Islet precursor cell (in vitro differentiated cells): ENCODE measurements around the gene BICD1.

Source experiments
- DNase-seq: peaks from one replicate; pipeline ENCODE4 v3.0.0-alpha.2; 2018

The BICD1 gene

DNA sequence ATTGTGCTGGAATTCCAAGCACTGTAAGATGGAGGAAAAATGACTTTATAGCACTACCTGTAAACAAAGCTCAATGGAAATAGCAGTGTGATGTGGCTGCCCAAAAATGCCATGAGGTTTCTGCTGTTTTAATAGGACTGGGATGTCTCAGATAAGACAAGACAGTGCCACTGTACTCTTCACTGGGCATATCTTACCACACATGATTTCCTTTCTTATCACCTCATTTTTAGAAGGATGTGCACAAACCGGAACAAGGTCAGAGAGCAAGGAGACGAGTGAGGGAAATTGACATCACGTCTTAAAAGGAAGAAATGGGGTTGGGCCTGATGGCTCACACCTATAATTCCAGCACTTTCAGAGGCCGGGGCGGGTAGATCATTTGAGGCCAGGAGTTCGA, 254.3 kb downstream of the BICD1 start:
- DNase-seq = no peak

DNA sequence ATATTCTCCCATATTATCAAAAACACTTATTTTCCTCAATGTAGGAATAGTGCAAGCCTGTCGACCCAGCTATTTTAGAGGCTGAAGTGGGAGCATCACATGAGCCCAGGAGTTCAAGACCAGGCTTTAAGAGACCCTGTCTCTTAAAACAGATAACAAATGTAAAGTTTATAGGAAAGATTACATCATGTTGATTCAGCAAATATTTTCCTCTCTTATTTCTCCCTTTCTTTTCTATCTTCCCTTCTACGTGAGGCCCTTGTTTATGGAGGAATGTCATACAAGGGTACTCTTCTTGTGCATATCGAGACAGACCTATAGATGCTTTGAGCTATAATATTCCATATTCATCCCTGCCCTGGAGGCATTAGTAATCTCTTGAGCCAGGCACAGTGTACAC, 256.2 kb downstream of the BICD1 start:
- DNase-seq = no peak

DNA sequence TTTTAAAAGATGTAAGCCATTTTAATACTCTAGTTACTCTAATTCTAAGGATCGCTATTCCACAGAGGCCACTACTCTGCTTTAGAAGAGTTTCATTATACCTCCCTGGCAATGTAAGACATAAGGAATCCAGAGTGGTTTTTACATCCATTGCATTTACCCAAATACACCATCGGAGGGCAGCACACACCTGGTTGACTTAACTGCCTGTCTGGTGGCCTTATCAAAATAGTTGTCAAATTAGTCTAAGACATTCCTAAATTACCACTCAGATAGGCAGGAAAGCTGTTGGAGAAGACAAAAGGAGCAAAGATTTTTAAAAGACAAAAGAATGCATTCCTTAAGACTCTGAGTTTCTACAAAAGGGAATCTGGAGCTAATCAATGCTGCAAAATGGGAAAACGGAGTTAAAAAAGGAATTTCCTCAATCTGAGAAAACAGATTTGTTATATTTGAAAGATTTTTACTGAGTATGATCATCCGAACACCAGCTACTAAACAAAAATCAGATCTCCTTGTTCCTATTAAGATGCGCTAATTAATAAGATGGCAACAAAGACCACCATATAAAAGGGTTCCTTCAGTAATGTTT, 258.9 kb downstream of the BICD1 start:
- peak; percentile 84 for DNase-seq

DNA sequence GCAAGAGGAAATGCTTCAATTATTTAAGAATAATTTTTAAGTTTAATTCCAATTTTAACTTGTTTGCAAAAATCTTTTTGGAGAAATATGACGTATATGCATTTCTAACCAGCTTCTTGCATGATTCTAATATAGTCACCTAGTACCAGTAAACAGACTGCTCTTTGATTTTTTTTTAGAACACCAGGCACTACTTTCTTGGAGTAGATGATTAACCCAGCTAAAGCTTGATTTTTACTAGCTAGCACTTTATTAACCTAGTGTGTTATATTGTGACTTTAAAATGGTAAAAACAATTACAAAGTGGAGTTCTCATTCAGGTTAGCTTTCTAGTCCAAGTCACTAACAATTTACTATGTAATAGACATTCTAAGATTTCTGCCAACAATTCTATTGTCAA, 260.1 kb downstream of the BICD1 start:
- no peak for DNase-seq

DNA sequence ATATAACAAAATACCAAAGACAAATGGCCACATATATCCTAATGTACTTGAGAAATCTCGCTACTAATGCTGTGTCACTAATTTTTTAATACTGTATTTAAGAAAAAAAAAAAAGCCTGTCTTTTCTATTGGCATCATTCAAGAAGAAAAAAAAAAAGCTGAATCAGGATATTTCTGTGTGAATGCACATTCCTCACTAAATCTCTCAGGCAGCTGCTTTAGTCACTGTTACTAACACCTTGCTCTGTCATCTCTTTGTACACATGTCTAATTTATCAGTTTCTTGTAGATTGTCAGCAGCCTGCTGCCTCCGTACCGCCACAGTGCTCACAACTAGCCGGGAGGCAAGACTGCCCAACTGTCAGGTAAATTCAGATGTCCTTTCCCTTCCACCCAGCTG, 260.7 kb downstream of the BICD1 start:
- DNase-seq = no peak

DNA sequence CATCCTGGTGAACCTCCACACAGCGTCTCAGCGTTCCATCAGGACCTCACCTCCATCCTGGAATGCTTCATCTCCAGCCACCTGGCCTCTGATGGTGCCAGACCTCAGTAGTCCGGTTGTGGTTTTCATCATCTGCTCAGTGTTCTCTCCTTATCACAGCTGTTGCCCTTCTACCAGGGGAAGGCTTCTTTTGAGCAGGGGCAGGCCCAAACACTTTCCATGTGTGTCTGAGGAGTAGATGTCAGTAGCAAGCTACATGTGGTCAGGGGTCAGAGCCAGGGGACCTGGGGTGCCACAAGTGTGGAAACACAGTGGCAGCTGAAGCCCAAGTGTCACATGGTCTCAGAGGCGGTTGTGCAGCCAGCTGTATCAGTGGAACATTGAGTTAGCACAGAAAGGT, 262.6 kb downstream of the BICD1 start:
- no peak for DNase-seq

DNA sequence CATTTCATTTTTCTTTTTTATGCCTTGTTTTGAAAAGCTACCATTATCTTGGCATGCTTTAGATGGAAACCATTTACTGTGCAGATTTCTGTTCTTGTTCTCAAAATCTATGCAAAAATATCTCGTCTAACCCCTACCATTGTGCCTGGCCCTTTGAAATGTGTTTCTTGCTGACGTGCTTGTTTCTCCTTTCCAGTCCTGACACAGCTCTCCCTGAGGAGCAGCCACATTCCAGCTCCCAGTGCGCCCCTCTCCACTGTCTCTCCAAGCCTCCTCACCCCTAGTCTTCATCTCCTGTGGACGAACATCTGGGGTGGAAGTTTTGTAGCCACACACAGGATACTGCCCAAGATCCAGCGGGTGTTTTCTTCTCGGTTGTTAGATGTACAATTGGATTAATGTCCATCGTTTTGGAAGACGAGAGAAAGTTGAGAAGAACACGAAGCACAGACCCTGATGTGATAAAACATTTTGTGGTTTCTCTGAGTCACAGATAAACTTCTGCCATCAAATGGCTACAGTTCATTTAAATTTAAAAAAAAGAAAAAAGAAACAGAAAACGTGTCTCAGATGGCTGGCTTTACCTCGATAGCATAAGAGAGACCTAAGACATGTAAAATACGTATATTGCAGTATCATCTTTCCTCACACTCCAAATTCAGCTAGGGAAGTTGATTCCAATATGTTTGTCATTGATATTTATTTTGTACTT, 270.9 kb downstream of the BICD1 start:
- no peak for DNase-seq

DNA sequence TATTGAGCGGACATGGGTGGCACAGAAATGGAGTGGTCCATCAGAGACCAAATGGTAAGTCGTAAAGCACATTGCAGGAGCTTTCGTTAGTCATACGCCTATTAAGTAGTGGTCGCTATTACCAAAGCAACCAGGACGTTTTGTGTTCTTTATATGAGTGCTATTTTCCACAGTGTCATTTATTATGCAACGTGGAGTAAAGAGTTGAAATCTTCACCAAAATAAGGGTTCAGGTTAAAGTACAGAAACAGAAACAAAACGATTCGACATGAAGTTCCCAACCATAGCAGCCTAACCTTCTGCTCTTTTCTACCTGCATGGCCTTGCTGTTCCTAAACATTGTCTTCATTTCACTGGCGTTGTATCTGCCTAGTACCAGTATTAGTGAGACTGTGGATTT, 272.6 kb downstream of the BICD1 start:
- no peak for DNase-seq

DNA sequence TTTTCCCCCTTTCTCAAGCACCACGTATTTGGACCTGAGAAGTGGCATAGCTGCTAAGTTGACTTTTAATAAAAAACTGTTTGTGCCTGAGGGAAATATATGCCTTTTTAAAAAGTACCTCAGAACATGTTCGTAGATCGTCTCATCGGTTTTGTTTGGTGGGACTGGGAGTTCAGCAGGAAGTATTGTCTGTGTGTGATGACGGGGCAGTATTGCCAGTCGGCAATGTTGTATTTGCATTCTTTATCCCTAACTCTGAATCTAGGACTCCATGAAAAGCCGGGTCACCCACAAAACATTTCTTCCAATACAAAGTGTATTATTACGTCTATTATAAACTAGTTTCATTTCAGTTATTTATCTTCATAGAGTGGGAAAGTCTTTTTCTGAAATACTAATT, 273.0 kb downstream of the BICD1 start:
- DNase-seq = no peak

DNA sequence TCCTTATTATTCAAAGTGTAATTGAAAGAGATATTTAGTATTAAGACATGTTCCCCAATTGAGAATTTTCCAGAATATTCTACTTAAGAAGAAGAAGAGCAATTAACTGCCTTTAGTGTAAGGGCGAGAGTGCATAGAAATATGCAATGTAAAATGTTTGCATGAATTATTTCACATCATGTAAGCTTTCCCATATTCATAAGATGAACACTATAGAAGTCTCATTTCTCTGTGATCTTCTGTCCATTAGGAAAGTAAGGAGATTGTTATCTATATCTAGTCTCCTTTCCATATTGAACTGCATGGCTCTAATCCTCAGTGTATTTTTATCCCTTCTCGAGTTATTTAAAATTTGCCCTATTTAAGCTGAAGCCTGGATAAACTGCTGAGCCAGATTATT, 275.6 kb downstream of the BICD1 start:
- no peak for DNase-seq

DNA sequence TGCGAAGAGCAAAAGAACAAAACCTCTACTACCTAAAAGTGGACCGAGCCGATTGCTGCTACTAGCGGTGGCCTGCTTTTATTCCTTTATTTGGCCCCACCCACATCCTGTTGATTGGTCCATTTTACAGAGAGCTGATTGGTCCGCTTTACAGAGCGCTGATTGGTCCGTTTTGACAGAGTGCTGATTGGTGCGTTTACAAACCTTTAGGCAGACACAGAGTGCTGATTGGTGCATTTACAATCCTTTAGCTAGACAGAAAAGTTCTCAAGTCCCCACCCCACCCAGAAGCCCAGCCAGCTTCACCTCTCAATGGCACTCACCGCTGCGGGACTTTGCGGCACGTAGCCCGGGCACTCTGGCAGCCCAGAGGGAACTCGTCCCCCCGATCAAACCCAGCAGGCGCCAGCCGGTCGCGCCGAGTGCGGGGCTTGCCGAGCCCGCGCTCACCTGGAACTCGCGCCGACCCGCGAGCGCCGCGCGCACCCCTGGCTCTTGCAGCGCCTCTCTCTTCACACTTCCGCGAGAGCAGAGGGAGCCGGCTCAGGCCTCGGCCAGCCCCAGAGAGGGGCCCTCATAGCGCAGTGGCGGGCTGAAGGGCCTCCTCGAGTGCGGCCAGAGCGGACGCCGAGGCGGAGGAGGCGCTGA, 284.0 kb downstream of the BICD1 start:
- DNase-seq = no peak

DNA sequence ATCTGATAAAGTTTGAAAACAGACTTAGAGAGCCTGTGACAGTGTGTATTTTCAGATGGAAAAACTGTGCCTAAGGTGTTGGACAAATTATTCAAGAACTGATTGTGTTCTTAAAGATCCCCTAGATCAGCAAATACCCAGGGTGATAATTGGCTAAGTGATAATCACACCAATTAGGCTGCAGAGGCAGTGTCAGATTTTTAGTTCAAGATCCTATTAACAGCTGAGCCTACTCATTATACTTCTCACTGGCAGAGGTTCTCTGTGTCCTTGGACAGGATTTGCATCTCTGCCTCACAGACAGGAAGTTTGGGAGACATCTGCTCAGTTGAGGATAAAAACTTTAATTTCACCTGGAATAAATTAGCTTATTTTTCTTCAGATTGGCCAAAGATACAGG, 288.4 kb downstream of the BICD1 start:
- DNase-seq = no peak

DNA sequence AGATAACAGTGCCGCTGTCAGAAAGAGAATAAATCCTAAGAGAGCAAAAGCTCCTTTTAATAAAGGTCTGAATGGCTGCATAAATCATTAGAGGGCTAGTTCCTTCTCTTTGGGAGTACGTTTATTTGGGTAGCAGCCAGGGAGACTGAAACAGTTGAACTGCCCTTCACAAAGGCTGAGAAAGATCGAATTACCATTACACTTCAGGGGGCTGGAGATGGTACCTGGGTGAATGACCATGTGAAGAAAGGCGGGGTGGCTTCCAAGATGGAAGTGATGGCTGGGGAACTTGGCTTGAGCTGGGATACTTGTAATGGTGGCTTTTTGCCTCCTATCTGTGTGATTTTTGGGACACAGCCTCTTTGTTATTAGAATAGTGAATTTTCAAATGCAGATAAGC, 291.0 kb downstream of the BICD1 start:
- DNase-seq = no peak

DNA sequence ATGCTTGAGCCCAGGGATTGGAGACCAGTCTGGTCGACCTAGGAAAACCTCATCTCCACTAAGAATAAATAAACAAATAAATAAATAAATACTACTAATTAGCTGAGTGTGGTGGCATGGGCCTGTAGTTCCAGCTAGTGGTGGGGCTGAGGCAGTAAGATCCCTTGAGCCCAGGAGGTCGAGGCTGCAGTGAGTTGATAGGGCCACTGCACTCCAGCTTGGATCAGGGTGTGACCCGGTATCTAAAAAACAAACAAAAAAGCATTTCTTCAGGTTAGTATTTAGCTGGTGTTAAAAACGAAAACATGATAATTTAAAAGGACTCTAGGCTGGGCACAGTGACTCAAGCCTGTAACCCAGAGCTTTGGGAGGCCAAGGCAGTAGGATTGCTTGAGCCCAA, 291.5 kb downstream of the BICD1 start:
- DNase-seq = no peak

DNA sequence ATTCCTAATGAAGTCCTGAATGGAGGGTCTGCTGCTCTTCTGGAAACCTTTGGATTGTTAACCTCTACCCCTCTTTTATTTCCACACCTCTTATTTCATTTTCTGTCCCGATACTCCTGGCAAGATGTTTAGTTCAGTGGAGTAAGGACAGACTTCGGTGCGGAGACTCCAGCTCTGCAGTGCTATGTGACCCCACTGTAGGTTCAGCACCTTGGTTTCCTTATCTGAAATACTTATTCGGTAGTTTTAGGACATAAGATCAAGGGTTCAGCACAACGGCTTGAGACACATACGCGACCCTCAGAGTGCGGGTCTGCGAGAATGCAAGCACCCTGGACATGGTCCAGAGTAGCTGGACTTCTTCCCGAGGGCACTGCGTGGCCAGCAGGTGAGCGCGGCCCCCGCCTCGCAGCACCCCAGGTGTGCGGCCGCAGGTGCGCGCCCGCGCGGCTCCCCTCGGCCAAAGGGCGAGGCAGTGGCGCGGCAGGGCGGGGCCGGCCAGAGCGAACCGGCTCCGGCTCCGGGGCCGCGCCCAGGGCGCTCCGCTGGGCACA, 292.2 kb downstream of the BICD1 start:
- DNase-seq = peak; percentile 53

DNA sequence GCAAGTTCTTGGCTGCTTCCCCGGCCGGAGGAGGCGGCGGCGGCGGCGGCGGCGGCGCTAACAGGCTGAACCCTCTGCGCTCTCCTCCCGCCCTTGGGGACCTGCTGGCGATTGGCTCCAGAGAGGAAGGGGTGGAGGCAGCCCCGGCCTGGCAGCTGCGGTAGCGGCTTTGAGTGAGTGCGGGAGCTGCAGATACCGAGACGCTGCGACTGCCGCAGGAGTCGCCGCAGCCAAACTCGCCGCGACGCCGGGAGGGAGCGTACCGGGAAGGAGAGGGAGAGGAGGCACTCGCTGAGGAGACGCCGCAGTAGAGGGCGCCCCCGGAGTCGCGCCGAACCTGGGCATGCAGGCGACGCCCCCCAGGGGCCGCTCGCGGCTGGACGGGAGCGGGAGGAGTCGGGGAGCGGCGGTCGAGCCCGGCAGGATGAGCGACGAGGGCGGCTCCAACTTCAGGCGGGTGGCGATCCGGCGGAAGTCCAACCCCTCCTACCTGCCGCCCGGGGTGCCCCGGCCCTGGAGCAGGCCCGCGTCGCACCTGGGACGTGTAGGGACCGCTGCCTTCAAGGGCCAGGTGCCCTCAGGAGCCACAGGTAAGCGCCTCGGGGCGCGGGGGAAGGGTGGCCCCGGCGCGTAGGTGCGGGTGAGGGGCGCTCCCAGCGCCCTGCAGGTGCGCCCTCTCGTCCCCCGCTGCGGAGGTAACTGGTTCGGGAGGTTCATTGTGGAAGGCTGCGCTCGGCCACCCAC, 292.9 kb downstream of the BICD1 start, which contains the start of gene FGD4:
TSS of gene FGD4 (plus strand) at position 189 of the 744 bp plus-strand sequence.
- peak; percentile 99 for DNase-seq

DNA sequence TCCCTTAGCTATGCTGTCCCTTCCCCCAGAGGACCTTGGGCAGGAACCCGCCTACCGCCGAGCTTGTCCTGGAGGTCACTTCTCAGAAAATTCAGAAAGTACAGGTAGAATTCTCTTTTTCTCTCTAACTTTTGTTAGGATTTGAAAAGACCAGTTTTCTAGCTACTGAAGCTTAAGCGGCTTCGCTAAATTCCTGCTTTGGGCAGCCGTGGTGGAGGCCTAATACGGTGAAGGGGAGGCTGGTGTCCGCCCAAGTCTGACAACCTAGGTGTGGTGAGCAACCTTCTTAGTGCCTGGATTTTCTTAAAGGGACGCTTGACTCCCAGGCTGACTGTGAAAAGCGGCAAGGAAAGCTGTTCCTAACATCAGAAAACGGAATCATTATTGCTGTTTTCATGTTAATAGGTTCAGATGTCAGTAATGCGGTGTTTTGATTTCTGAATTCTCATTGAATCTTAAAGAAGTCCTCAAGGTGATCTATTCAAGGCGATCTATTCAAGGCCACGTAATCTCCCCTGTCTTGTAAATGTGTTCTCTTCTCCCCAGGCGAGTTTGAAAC, 293.5 kb downstream of the BICD1 start:
- DNase-seq = no peak

DNA sequence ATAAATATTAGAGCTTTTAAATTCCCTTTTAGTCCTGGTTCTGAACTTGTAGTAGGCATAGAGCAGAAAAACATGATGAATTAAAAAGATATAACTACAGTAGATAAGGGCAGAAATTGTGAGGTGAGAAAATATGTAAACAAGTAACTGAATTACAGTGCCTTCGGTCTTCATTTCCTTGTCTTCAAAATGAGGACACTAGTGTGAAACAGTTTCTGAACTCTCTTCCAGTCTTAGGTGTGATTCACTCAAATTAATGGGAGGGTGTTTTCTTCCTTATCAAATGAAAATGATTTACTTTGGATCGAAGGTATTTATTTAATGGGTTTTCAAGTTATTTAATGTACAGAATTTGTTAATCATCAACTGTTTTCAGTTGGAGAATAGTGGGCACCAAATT, 294.2 kb downstream of the BICD1 start:
- no peak for DNase-seq

DNA sequence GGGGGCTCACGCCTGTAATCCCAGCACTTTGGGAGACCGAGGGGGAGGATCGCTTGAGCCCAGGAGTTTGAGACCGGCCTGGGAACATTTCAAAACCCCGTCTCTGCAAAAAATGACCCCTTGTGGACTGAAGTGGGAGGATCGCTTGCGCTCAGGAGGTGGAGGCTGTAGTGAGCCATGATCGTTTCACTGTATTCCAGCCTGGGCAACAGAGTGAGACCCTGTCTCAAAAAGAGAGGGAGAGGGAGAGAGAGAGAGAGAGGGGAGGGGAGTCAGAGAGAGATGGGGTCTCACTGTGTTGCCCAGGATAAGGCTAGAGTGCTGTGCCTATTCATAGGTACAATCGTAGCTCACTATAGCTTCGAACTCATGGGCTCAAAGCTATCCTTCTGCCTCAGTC, 295.5 kb downstream of the BICD1 start:
- no peak for DNase-seq

DNA sequence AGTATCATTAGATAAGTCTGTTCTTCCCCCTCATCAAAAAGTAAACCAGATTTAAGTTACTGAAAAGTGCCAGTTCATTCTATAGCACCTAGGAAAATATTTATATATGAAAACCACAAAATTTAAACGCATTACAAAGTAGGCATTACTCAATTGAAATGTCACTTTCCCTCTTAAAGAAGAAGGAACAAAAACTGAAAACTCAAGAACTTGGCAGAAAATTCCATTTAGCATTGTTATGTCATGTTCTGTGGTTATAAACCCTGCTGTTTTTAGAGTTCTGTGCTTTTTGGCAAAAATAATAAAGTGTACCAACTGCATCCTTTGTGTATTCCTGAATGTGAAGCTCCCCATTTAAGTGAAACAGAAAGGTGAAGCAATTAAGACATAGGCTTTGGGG, 296.3 kb downstream of the BICD1 start:
- DNase-seq = no peak

DNA sequence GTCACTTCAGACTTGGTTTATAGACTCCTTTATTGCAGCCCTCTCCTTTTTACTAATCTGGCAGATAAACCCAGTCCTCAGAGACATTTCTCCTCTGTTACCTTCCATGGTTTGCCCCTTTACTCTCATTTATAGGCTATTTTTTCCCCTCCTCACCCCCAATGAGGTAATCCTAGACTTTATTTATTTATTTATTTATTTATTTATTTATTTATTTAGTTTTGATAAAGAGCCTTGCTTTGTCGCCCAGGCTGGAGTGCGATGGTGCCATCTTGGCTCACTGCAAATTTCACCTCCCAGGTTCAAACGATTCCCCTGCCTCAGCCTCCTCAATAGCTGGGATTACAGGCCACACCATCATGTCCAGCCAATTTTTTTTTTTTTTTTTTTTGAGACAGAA, 301.1 kb downstream of the BICD1 start:
- no peak for DNase-seq

DNA sequence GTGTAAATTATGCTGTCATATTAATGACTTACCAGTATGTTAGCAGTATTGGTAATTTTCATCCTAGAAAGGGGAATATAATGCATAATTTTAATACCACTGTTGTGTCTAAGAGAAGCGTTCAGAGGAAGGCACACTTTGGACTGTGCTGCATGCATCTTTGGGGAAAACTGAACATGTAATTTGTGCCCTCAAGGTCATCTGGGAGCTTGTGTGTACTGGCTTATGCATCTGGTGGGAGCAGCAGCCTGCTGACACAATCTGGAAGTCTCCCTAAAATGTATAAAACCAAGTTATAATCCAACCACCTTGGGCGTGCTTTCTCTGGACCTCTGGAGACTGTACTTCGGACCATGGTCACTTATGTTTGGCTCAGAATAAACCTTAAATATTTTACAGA, 306.8 kb downstream of the BICD1 start:
- peak; percentile 38 for DNase-seq

DNA sequence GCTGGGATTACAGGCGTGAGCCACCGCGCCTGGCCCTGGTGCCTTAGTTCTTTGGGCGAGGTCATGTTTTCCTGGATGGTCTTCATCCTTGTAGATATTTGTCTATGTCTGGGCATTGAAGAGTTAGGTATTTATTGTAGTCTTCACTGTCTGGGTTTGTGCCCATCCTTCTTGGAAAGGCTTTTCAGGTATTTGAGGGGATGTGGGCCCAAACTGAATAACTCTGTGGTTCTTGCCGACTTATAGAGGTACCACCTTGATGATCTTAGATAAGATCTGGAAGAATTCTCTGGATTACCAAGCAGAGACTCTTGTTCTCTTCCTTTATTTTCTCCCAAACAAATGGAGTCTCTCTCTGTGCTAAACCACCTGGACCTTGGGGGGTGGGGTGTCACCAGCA, 311.6 kb downstream of the BICD1 start:
- no peak for DNase-seq
